Mesenchymal stem cell (in vitro differentiated cells and primary cell): ENCODE measurements around the gene GALNT10.

ENCODE experiments used
- DNase-seq: peaks from one replicate; pipeline ENCODE4 v3.0.0-alpha.2; 2013
- H2AFZ ChIP-seq: one replicate; pipeline ENCODE4 v1.6.1; 2013; ENCODE audit warnings: low read depth, mild to moderate bottlenecking, control low read depth, inconsistent platforms, low read length, moderate library complexity
- H2AK5ac ChIP-seq: 2 replicates; pipeline ENCODE4 v1.6.1; 2013; ENCODE audit warnings: low read length, moderate library complexity, mild to moderate bottlenecking, inconsistent platforms; ENCODE audit not compliant: severe bottlenecking
- H2BK120ac ChIP-seq: one replicate; pipeline ENCODE4 v1.6.1; 2013; ENCODE audit warnings: low read depth, mild to moderate bottlenecking, inconsistent platforms, low read length, moderate library complexity
- H2BK12ac ChIP-seq, 2 experiments: one replicate each; pipeline ENCODE4 v1.6.1; 2013; ENCODE audit warnings: inconsistent platforms in 2 of 2, low read length in 2 of 2, mild to moderate bottlenecking in 2 of 2, moderate library complexity in 2 of 2, control low read depth in 1 of 2
- H2BK15ac ChIP-seq: one replicate; pipeline ENCODE4 v1.6.1; 2013; ENCODE audit warnings: mild to moderate bottlenecking, low read depth, inconsistent platforms; ENCODE audit not compliant: poor library complexity, severe bottlenecking
- H2BK5ac ChIP-seq: 2 replicates; pipeline ENCODE4 v1.6.1; 2013; ENCODE audit warnings: low read depth, mild to moderate bottlenecking, low read length, control low read depth, inconsistent platforms; ENCODE audit not compliant: poor library complexity, severe bottlenecking
- H3K14ac ChIP-seq, 2 experiments: one replicate each; pipeline ENCODE4 v1.6.1; 2013; ENCODE audit warnings: inconsistent platforms in 2 of 2, low read length in 2 of 2, control low read depth in 1 of 2, mild to moderate bottlenecking in 1 of 2, moderate library complexity in 1 of 2
- H3K18ac ChIP-seq, 2 experiments: one replicate each; pipeline ENCODE4 v1.6.1; 2013; ENCODE audit warnings: inconsistent platforms in 2 of 2, low read length in 2 of 2, control low read depth in 1 of 2, low read depth in 1 of 2, mild to moderate bottlenecking in 1 of 2
- H3K23ac ChIP-seq, 2 experiments: one replicate each; pipeline ENCODE4 v1.6.1; 2013; ENCODE audit warnings: inconsistent platforms in 2 of 2, low read length in 2 of 2, mild to moderate bottlenecking in 2 of 2, moderate library complexity in 2 of 2, control low read depth in 1 of 2
- H3K27ac ChIP-seq: 2 replicates; pipeline ENCODE4 v1.5.1; 2013; ENCODE audit warnings: mild to moderate bottlenecking, moderate library complexity, low read length, control low read depth, inconsistent platforms; ENCODE audit not compliant: poor library complexity, severe bottlenecking
- H3K27me3 ChIP-seq, 2 experiments: 2 replicates each; pipeline versions ENCODE4 v1.6.1 to v1.7.0; 2013; ENCODE audit warnings: low read length in 2 of 2, mild to moderate bottlenecking in 2 of 2, moderate library complexity in 2 of 2, control low read depth in 1 of 2, inconsistent platforms in 1 of 2; ENCODE audit not compliant: control insufficient read depth in 1 of 2, insufficient read depth in 1 of 2
- H3K36me3 ChIP-seq, 2 experiments: 2 replicates each; pipeline versions ENCODE4 v1.6.1 to v1.7.0; 2013; ENCODE audit warnings: low read length in 2 of 2, control low read depth in 1 of 2, inconsistent platforms in 1 of 2, low read depth in 1 of 2, mild to moderate bottlenecking in 1 of 2; ENCODE audit not compliant: insufficient read depth in 2 of 2, control insufficient read depth in 1 of 2
- H3K4ac ChIP-seq, 2 experiments: one replicate each; pipeline ENCODE4 v1.6.1; 2013; ENCODE audit warnings: inconsistent platforms in 2 of 2, low read length in 2 of 2, mild to moderate bottlenecking in 2 of 2, moderate library complexity in 2 of 2, control low read depth in 1 of 2, low read depth in 1 of 2
- H3K4me1 ChIP-seq: 2 replicates; pipeline ENCODE4 v1.6.1; 2013; ENCODE audit warnings: low read depth, low read length, control low read depth; ENCODE audit not compliant: control insufficient read depth, insufficient read depth
- H3K4me2 ChIP-seq: 2 replicates; pipeline ENCODE4 v1.6.1; 2013; ENCODE audit warnings: low read length, mild to moderate bottlenecking, inconsistent platforms; ENCODE audit not compliant: poor library complexity, severe bottlenecking
- H3K4me3 ChIP-seq, 2 experiments: 2 replicates each; pipeline versions ENCODE4 v1.5.1 to v1.7.0; 2013; ENCODE audit warnings: low read length in 2 of 2, mild to moderate bottlenecking in 2 of 2, control low read depth in 1 of 2, low read depth in 1 of 2; ENCODE audit not compliant: insufficient read depth in 1 of 2
- H3K79me1 ChIP-seq: replicated peaks from 2 replicates; pipeline ENCODE4 v1.6.1; 2013; ENCODE audit warnings: mild to moderate bottlenecking, control low read depth, low read length, inconsistent platforms; ENCODE audit not compliant: poor library complexity, severe bottlenecking
- H3K9ac ChIP-seq: 2 replicates; pipeline ENCODE4 v1.7.0; 2013; ENCODE audit warnings: mild to moderate bottlenecking, low read length, moderate library complexity
- H3K9me3 ChIP-seq: 2 replicates; pipeline ENCODE4 v1.7.0; 2013; ENCODE audit warnings: mild to moderate bottlenecking, low read length; ENCODE audit not compliant: control insufficient read depth
- H4K8ac ChIP-seq: one replicate; pipeline ENCODE4 v1.6.1; 2013; ENCODE audit warnings: inconsistent platforms, mild to moderate bottlenecking, low read length, moderate library complexity
- H4K91ac ChIP-seq: one replicate; pipeline ENCODE4 v1.6.1; 2013; ENCODE audit warnings: mild to moderate bottlenecking, low read length, inconsistent platforms
- WGBS: methylation state at CpG from one replicate; pipeline ENCODE4 v1.1.7; 2013; ENCODE audit warnings: mixed read lengths; 5-methylcytosine and 5-hydroxymethylcytosine counted together

Gene GALNT10

DNA sequence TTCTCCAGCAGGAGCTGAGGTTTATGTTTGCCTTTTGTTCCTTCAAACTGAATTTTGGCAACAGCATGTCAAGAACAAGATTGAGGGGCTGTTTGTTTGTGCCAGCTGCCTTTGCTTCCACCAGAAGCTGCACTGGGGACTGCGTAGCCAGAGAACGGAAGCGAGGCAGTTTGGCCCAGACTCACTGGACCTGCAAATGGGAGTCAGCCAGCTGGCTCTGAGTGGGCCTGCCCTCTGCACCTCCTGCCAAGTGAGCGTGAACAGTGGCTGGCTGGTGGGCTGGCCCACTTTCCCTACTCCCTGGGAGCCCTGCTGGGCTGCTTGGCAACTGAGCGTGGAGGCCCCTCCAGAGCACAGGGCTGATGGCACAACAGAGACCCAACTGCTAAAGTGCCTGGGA is 111.6 kb downstream of the GALNT10 start:
- no peak overlapping the region for H2BK120ac ChIP-seq
- DNase-seq: no peak
- H3K23ac ChIP-seq: no peak overlapping the region
- no peak overlapping the region for H2BK12ac ChIP-seq
- H3K14ac ChIP-seq: peak overlapping the region in 1 of 2 experiments; percentile 18
- H3K9me3 ChIP-seq: no peaks in the 10 kb centered on the region
- peaks cover 13 to 22% of the 10 kb centered on the region in 2 experiments for H3K36me3 ChIP-seq
- H4K8ac ChIP-seq: peak overlapping the region; percentile 35
- no peaks in the 10 kb centered on the region for H3K27me3 ChIP-seq
- H3K4me2 ChIP-seq: no peak overlapping the region
- H2BK5ac ChIP-seq: no peak overlapping the region
- no peak overlapping the region for H3K4me3 ChIP-seq
- H3K4me1 ChIP-seq: peaks cover 10% of the 10 kb centered on the region
- no peak overlapping the region for H2BK15ac ChIP-seq
- no peak overlapping the region for H4K91ac ChIP-seq
- H3K9ac ChIP-seq: no peak overlapping the region
- peaks cover 9% of the 10 kb centered on the region for H3K79me1 ChIP-seq
- H2AK5ac ChIP-seq: no peak overlapping the region
- H3K18ac ChIP-seq: no peak overlapping the region
- WGBS: 93% methylated on average over 5 of the region's 5 CpGs
- peak overlapping the region; percentile 72 for H3K27ac ChIP-seq
- no peak overlapping the region for H3K4ac ChIP-seq
- no peak overlapping the region for H2AFZ ChIP-seq

DNA sequence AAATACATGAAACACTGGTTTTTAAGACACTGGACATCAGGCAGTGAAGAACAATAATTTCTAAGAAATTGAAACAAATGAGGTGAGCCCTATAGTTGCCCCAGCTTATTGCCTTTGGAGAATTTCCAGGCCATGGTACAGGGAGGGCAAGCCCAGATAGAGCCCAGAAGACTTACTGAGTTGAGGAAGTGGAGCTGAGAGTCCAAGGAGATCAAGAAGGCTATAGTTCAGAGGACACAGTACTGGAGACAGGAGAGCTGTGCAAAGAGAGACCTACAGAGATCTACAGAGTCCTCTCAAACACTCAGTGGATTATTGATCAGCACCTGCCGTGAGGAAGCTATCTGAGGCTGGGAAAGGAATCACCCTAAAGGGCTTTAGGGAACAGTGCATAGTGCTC is 112.6 kb downstream of the GALNT10 start:
- no peak overlapping the region for H2BK120ac ChIP-seq
- H3K9ac ChIP-seq: no peak overlapping the region
- H2AFZ ChIP-seq: no peak overlapping the region
- H3K27ac ChIP-seq: peak overlapping the region; percentile 20
- H4K8ac ChIP-seq: no peak overlapping the region
- no peak overlapping the region for H3K23ac ChIP-seq
- H3K9me3 ChIP-seq: no peaks in the 10 kb centered on the region
- no peaks in the 10 kb centered on the region for H3K27me3 ChIP-seq
- no peak overlapping the region for H3K14ac ChIP-seq
- H3K4me3 ChIP-seq: no peak overlapping the region
- H2BK12ac ChIP-seq: no peak overlapping the region
- no peak overlapping the region for H3K18ac ChIP-seq
- no peak overlapping the region for H2BK15ac ChIP-seq
- WGBS: no CpG with 5 or more reads among the region's 1 CpG
- H3K4me1 ChIP-seq: peaks cover 10% of the 10 kb centered on the region
- no peak overlapping the region for H2BK5ac ChIP-seq
- H3K4ac ChIP-seq: no peak overlapping the region
- peaks cover 7% of the 10 kb centered on the region for H3K79me1 ChIP-seq
- DNase-seq: no peak
- H3K36me3 ChIP-seq: peaks cover 11 to 12% of the 10 kb centered on the region in 2 experiments
- no peak overlapping the region for H4K91ac ChIP-seq
- H3K4me2 ChIP-seq: no peak overlapping the region
- peak overlapping the region; percentile 94 for H2AK5ac ChIP-seq

GRCh38 chr5:154308443-154309370 is 118.2 kb downstream of the GALNT10 start:
- H3K4ac ChIP-seq: no peak overlapping the region
- H2BK120ac ChIP-seq: no peak overlapping the region
- peaks cover 10% of the 10 kb centered on the region for H3K4me1 ChIP-seq
- H3K18ac ChIP-seq: peak overlapping the region; percentile 14 to 48
- no peak overlapping the region for H3K14ac ChIP-seq
- H3K4me3 ChIP-seq: no peak overlapping the region
- H2BK15ac ChIP-seq: no peak overlapping the region
- peak overlapping the region; percentile 49 for H2AK5ac ChIP-seq
- H4K91ac ChIP-seq: no peak overlapping the region
- WGBS: 81% methylated on average over 7 of the region's 7 CpGs
- H3K79me1 ChIP-seq: peaks cover 4% of the 10 kb centered on the region
- H3K23ac ChIP-seq: no peak overlapping the region
- no peak overlapping the region for H2AFZ ChIP-seq
- no peak overlapping the region for H3K4me2 ChIP-seq
- peak; percentile 59 for DNase-seq
- H3K9me3 ChIP-seq: no peaks in the 10 kb centered on the region
- no peaks in the 10 kb centered on the region for H3K27me3 ChIP-seq
- H3K27ac ChIP-seq: peak overlapping the region; percentile 89
- peak overlapping the region in 1 of 2 experiments; percentile 28 for H2BK12ac ChIP-seq
- H3K9ac ChIP-seq: peak overlapping the region; percentile 1
- peak overlapping the region; percentile 5 for H4K8ac ChIP-seq
- H3K36me3 ChIP-seq: no peaks in the 10 kb centered on the region
- H2BK5ac ChIP-seq: no peak overlapping the region

DNA sequence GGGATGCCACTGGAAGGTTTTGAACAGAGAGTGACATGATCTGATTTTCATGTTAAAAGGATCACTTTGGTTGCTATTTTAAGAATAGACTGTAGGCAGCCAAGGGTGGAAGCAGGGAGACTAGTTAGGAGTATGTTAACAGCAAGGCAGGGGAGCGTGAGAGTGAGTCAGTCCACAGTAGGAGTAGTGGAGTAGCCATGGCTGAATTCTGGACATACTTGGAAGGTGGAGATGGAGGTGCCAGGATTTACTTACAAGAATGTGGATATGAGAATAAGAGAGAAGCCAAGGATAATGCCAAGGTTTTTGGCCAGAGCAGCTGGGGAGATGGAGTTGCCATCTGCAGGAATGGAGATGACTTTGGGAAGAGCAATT is 118.8 kb downstream of the GALNT10 start:
- H2BK120ac ChIP-seq: no peak overlapping the region
- H3K23ac ChIP-seq: no peak overlapping the region
- H2BK15ac ChIP-seq: no peak overlapping the region
- H3K4me1 ChIP-seq: peaks cover 10% of the 10 kb centered on the region
- H3K27ac ChIP-seq: peak overlapping the region; percentile 89
- H3K14ac ChIP-seq: no peak overlapping the region
- 85% methylated on average over 1 of the region's 1 CpG for WGBS
- H2BK5ac ChIP-seq: no peak overlapping the region
- no peak overlapping the region for H3K9ac ChIP-seq
- H3K36me3 ChIP-seq: no peaks in the 10 kb centered on the region
- no peak overlapping the region for H2BK12ac ChIP-seq
- no peak overlapping the region for H3K4me2 ChIP-seq
- H4K8ac ChIP-seq: no peak overlapping the region
- peaks cover 8% of the 10 kb centered on the region for H3K79me1 ChIP-seq
- DNase-seq: peak; percentile 32
- peak overlapping the region; percentile 55 for H2AK5ac ChIP-seq
- no peak overlapping the region for H3K18ac ChIP-seq
- no peak overlapping the region for H4K91ac ChIP-seq
- no peak overlapping the region for H3K4ac ChIP-seq
- no peaks in the 10 kb centered on the region for H3K9me3 ChIP-seq
- H3K4me3 ChIP-seq: no peak overlapping the region
- no peaks in the 10 kb centered on the region for H3K27me3 ChIP-seq
- H2AFZ ChIP-seq: no peak overlapping the region
